ENCODE results near the gene WNT3A.

Gene WNT3A

DNA sequence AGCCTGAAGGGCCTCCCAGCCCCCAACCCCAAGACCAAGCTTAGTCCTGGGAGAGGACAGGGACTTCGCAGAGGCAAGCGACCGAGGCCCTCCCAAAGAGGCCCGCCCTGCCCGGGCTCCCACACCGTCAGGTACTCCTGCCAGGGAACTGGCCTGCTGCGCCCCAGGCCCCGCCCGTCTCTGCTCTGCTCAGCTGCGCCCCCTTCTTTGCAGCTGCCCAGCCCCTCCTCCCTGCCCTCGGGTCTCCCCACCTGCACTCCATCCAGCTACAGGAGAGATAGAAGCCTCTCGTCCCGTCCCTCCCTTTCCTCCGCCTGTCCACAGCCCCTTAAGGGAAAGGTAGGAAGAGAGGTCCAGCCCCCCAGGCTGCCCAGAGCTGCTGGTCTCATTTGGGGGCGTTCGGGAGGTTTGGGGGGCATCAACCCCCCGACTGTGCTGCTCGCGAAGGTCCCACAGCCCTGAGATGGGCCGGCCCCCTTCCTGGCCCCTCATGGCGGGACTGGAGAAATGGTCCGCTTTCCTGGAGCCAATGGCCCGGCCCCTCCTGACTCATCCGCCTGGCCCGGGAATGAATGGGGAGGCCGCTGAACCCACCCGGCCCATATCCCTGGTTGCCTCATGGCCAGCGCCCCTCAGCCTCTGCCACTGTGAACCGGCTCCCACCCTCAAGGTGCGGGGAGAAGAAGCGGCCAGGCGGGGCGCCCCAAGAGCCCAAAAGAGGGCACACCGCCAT, 53.8 kb downstream of the WNT3A start:
- TF ChIP-seq GABPA (IDR thresholded peaks at IDR 0.05; ENCODE audit: low read depth) (no peak), SPI1 (IDR thresholded peaks at IDR 0.05; ENCODE audit: borderline replicate concordance, low read depth) (no peak), CTCF (IDR thresholded peaks at IDR 0.05; ENCODE audit: insufficient read depth, low read length) (no peak), POLR2AphosphoS5 (IDR thresholded peaks at IDR 0.05; ENCODE audit: low read depth) (no peak)
- TF ChIP-seq, protein P1, sequence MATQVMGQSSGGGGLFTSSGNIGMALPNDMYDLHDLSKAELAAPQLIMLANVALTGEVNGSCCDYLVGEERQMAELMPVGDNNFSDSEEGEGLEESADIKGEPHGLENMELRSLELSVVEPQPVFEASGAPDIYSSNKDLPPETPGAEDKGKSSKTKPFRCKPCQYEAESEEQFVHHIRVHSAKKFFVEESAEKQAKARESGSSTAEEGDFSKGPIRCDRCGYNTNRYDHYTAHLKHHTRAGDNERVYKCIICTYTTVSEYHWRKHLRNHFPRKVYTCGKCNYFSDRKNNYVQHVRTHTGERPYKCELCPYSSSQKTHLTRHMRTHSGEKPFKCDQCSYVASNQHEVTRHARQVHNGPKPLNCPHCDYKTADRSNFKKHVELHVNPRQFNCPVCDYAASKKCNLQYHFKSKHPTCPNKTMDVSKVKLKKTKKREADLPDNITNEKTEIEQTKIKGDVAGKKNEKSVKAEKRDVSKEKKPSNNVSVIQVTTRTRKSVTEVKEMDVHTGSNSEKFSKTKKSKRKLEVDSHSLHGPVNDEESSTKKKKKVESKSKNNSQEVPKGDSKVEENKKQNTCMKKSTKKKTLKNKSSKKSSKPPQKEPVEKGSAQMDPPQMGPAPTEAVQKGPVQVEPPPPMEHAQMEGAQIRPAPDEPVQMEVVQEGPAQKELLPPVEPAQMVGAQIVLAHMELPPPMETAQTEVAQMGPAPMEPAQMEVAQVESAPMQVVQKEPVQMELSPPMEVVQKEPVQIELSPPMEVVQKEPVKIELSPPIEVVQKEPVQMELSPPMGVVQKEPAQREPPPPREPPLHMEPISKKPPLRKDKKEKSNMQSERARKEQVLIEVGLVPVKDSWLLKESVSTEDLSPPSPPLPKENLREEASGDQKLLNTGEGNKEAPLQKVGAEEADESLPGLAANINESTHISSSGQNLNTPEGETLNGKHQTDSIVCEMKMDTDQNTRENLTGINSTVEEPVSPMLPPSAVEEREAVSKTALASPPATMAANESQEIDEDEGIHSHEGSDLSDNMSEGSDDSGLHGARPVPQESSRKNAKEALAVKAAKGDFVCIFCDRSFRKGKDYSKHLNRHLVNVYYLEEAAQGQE (IDR thresholded peaks at IDR 0.05; ENCODE audit: insufficient replicate concordance, low read depth), result no peak
- Histone ChIP-seq H3K27ac (replicated peaks) (no peak overlapping the region), H3K27me3 (ENCODE audit: insufficient read depth, poor library complexity, severe bottlenecking) (peaks cover 45% of the 10 kb centered on the region), H3K4me3 (replicated peaks; ENCODE audit: insufficient read depth, low read length) (no peak overlapping the region)
- no peak for DNase-seq (ENCODE audit: low read depth in 1 of 2, low spot score in 1 of 2)

- Histone ChIP-seq H3K27ac (replicated peaks) (no peak overlapping the region), H3K27me3 (ENCODE audit: insufficient read depth, poor library complexity, severe bottlenecking) (peaks cover 37% of the 10 kb centered on the region), H3K4me3 (replicated peaks; ENCODE audit: insufficient read depth, low read length) (no peak overlapping the region)
- TF ChIP-seq CTCF (IDR thresholded peaks at IDR 0.05; ENCODE audit: insufficient read depth, low read length) (no peak), SPI1 (IDR thresholded peaks at IDR 0.05; ENCODE audit: borderline replicate concordance, low read depth) (no peak), GABPA (IDR thresholded peaks at IDR 0.05; ENCODE audit: low read depth) (no peak), POLR2AphosphoS5 (IDR thresholded peaks at IDR 0.05; ENCODE audit: low read depth) (no peak)
- TF ChIP-seq, protein P1 (IDR thresholded peaks at IDR 0.05; ENCODE audit: insufficient replicate concordance, low read depth), result no peak
- no peak for DNase-seq (ENCODE audit: low read depth in 1 of 2, low spot score in 1 of 2)
These were observed 54.8 kb downstream of the WNT3A start for GRCh38 chr1:228061411-228062084.

DNA sequence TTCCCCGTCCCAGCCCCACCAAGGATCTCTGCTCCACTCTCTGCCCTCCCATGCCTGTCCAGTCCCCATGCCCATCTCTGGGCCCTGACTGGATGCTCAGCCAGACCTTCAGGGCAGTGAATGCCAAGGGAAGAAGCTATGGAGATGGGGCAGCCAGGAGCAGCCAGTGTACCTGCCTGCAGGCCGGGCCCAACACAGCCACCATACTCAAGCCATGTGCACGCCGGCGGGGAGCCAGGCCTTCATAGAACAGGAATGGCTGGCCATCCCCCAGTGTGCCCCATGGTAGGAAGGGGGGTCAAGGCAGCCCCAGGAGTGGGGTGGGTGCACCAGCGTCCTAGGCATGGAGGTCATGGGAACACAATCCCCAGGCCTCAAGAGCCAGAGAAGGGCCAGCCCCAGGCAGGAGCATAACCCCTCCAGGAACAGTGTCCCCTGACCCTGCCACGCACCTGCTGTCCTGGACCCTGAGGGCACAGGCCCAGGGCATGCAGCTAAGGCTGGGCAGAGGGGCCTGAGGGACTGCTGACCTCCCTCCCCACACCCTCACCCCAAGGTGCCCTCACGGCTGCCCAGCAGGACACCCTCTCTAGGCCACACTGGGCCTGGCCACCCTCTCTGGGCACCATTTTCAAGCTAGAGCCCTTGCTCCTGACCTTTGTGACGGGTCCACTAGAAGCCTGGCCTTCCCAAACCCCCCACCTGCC, 55.4 kb downstream of the WNT3A start:
- Histone ChIP-seq H3K4me3 (replicated peaks; ENCODE audit: insufficient read depth, low read length) (no peak overlapping the region), H3K27ac (replicated peaks) (no peak overlapping the region), H3K27me3 (ENCODE audit: insufficient read depth, poor library complexity, severe bottlenecking) (peaks cover 35% of the 10 kb centered on the region)
- no peak for DNase-seq (ENCODE audit: low read depth in 1 of 2, low spot score in 1 of 2)
- no peak for TF ChIP-seq CTCF (IDR thresholded peaks at IDR 0.05; ENCODE audit: insufficient read depth, low read length)
- no peak for TF ChIP-seq POLR2AphosphoS5 (IDR thresholded peaks at IDR 0.05; ENCODE audit: low read depth)
- TF ChIP-seq SPI1 (IDR thresholded peaks at IDR 0.05; ENCODE audit: borderline replicate concordance, low read depth), result no peak
- TF ChIP-seq GABPA (IDR thresholded peaks at IDR 0.05; ENCODE audit: low read depth), result no peak
- TF ChIP-seq, protein P1 (IDR thresholded peaks at IDR 0.05; ENCODE audit: insufficient replicate concordance, low read depth), result no peak

Data from HL-60 (cell line).